ENCODE results near the gene TMEM201.

GRCh38 chr1:9596415-9597123 lies 7.9 kb downstream of the TMEM201 start:
- TF ChIP-seq JUN (IDR thresholded peaks at IDR 0.05; ENCODE audit: low read depth, low read length): no peak
- no peak for TF ChIP-seq CTCF (IDR thresholded peaks at IDR 0.05; ENCODE audit: control extremely low read depth in 1 of 3, insufficient read depth in 1 of 3, low read depth in 1 of 3, low read length in 3 of 3)
- TF ChIP-seq BCL11A (IDR thresholded peaks at IDR 0.05; ENCODE audit: low read depth in 2 of 2, low read length in 2 of 2): no peak
- TF ChIP-seq EP300 (IDR thresholded peaks at IDR 0.05; ENCODE audit: borderline replicate concordance in 1 of 2, low read depth in 2 of 2, low read length in 2 of 2): no peak
- TF ChIP-seq ASH2L (IDR thresholded peaks at IDR 0.05; ENCODE audit: low read length): no peak
